ENCODE results near the gene FHL3. TPM values are rescaled to one million over a fixed set of nuclear protein-coding genes. Genes with fewer than 3 reads are reported as not detected.

FHL3 gene
- total and polyA plus RNA-seq, 9 of the 15 experiments (the other 6 are each of a cell fraction or from before 2014, with no cell fraction given) = 6.1 to 144 (median 34.1) TPM

DNA sequence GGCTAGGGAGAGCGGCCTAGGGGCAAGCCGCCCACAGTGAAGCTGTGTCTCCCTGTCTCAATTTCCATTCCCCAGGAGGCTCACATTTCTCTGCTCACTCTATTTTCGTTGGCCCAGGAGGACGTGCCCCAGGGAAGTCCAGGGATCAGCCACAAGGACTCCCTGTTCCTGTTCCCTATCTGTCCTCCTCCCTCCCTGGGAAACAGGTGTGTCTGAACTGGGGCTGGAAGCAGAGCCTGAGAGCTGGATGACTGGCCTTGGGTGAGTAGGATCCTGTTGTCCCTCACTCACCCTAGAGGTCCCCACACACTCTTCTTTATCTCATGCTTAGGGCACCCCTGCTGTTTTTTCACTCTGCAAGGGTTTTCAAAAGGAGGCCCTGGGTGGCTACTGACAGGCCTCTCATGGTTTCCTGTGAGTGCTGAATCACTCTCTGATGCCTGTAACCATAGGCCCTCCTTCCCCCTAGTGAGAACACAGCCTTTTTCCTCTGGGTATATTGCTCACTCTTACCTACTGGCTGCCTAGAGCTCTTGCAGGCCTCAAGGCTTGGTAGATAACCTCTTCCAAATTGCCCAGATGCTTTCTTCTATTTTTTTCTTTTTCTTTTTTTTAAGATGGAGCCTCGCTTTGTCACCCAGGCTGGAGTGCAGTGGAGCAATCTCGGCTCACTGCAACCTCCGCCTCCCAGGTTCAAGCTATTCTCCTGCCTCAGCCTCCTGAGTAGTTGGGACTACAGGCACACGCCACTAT, 4.0 kb upstream of the FHL3 start (continued):
- TF ChIP-seq ZNF696 (CRISPR knock-in tag; conservative IDR thresholded peaks at IDR 0.05) (no peak), ZC3H4 (CRISPR knock-in tag; IDR thresholded peaks at IDR 0.05; ENCODE audit: borderline replicate concordance) (no peak), NR1H2 (CRISPR knock-in tag; IDR thresholded peaks at IDR 0.05) (no peak; the same call in 1 of the 2 replicates), XRCC3 (IDR thresholded peaks at IDR 0.05) (no peak), ZNF584 (CRISPR knock-in tag; IDR thresholded peaks at IDR 0.05; ENCODE audit: low read depth) (peak; percentile 83; the same call in 1 of the 2 replicates), CBFB (CRISPR knock-in tag; IDR thresholded peaks at IDR 0.05) (no peak), POLR2AphosphoS2 (IDR thresholded peaks at IDR 0.05; ENCODE audit: low read length) (no peak; the same call in 1 of the 2 replicates), SNIP1 (IDR thresholded peaks at IDR 0.05; ENCODE audit: low read depth) (0 out of 2 replicates have a peak, but pooled peaks have one; percentile 31)
- TF ChIP-seq, protein P1, sequence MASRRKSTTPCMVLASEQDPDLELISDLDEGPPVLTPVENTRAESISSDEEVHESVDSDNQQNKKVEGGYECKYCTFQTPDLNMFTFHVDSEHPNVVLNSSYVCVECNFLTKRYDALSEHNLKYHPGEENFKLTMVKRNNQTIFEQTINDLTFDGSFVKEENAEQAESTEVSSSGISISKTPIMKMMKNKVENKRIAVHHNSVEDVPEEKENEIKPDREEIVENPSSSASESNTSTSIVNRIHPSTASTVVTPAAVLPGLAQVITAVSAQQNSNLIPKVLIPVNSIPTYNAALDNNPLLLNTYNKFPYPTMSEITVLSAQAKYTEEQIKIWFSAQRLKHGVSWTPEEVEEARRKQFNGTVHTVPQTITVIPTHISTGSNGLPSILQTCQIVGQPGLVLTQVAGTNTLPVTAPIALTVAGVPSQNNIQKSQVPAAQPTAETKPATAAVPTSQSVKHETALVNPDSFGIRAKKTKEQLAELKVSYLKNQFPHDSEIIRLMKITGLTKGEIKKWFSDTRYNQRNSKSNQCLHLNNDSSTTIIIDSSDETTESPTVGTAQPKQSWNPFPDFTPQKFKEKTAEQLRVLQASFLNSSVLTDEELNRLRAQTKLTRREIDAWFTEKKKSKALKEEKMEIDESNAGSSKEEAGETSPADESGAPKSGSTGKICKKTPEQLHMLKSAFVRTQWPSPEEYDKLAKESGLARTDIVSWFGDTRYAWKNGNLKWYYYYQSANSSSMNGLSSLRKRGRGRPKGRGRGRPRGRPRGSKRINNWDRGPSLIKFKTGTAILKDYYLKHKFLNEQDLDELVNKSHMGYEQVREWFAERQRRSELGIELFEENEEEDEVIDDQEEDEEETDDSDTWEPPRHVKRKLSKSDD (conservative IDR thresholded peaks at IDR 0.05; ENCODE audit: low read length) = no peak
- TF ChIP-seq, protein P2, sequence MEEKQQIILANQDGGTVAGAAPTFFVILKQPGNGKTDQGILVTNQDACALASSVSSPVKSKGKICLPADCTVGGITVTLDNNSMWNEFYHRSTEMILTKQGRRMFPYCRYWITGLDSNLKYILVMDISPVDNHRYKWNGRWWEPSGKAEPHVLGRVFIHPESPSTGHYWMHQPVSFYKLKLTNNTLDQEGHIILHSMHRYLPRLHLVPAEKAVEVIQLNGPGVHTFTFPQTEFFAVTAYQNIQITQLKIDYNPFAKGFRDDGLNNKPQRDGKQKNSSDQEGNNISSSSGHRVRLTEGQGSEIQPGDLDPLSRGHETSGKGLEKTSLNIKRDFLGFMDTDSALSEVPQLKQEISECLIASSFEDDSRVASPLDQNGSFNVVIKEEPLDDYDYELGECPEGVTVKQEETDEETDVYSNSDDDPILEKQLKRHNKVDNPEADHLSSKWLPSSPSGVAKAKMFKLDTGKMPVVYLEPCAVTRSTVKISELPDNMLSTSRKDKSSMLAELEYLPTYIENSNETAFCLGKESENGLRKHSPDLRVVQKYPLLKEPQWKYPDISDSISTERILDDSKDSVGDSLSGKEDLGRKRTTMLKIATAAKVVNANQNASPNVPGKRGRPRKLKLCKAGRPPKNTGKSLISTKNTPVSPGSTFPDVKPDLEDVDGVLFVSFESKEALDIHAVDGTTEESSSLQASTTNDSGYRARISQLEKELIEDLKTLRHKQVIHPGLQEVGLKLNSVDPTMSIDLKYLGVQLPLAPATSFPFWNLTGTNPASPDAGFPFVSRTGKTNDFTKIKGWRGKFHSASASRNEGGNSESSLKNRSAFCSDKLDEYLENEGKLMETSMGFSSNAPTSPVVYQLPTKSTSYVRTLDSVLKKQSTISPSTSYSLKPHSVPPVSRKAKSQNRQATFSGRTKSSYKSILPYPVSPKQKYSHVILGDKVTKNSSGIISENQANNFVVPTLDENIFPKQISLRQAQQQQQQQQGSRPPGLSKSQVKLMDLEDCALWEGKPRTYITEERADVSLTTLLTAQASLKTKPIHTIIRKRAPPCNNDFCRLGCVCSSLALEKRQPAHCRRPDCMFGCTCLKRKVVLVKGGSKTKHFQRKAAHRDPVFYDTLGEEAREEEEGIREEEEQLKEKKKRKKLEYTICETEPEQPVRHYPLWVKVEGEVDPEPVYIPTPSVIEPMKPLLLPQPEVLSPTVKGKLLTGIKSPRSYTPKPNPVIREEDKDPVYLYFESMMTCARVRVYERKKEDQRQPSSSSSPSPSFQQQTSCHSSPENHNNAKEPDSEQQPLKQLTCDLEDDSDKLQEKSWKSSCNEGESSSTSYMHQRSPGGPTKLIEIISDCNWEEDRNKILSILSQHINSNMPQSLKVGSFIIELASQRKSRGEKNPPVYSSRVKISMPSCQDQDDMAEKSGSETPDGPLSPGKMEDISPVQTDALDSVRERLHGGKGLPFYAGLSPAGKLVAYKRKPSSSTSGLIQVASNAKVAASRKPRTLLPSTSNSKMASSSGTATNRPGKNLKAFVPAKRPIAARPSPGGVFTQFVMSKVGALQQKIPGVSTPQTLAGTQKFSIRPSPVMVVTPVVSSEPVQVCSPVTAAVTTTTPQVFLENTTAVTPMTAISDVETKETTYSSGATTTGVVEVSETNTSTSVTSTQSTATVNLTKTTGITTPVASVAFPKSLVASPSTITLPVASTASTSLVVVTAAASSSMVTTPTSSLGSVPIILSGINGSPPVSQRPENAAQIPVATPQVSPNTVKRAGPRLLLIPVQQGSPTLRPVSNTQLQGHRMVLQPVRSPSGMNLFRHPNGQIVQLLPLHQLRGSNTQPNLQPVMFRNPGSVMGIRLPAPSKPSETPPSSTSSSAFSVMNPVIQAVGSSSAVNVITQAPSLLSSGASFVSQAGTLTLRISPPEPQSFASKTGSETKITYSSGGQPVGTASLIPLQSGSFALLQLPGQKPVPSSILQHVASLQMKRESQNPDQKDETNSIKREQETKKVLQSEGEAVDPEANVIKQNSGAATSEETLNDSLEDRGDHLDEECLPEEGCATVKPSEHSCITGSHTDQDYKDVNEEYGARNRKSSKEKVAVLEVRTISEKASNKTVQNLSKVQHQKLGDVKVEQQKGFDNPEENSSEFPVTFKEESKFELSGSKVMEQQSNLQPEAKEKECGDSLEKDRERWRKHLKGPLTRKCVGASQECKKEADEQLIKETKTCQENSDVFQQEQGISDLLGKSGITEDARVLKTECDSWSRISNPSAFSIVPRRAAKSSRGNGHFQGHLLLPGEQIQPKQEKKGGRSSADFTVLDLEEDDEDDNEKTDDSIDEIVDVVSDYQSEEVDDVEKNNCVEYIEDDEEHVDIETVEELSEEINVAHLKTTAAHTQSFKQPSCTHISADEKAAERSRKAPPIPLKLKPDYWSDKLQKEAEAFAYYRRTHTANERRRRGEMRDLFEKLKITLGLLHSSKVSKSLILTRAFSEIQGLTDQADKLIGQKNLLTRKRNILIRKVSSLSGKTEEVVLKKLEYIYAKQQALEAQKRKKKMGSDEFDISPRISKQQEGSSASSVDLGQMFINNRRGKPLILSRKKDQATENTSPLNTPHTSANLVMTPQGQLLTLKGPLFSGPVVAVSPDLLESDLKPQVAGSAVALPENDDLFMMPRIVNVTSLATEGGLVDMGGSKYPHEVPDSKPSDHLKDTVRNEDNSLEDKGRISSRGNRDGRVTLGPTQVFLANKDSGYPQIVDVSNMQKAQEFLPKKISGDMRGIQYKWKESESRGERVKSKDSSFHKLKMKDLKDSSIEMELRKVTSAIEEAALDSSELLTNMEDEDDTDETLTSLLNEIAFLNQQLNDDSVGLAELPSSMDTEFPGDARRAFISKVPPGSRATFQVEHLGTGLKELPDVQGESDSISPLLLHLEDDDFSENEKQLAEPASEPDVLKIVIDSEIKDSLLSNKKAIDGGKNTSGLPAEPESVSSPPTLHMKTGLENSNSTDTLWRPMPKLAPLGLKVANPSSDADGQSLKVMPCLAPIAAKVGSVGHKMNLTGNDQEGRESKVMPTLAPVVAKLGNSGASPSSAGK (IDR thresholded peaks at IDR 0.05) = no peak; the same call in 1 of the 2 replicates
- TF ChIP-seq, protein P3, sequence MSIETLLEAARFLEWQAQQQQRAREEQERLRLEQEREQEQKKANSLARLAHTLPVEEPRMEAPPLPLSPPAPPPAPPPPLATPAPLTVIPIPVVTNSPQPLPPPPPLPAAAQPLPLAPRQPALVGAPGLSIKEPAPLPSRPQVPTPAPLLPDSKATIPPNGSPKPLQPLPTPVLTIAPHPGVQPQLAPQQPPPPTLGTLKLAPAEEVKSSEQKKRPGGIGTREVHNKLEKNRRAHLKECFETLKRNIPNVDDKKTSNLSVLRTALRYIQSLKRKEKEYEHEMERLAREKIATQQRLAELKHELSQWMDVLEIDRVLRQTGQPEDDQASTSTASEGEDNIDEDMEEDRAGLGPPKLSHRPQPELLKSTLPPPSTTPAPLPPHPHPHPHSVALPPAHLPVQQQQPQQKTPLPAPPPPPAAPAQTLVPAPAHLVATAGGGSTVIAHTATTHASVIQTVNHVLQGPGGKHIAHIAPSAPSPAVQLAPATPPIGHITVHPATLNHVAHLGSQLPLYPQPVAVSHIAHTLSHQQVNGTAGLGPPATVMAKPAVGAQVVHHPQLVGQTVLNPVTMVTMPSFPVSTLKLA (conservative IDR thresholded peaks at IDR 0.05) = peak in 1 of 2 experiments; percentile 66; a peak in 2 of 4 replicates
